ENCODE results near the gene MACROD2.

Gene MACROD2

GRCh38 chr20:15930311-15931305, 1935.3 kb downstream of the MACROD2 start:
- FAIRE-seq = no peak
- no peak for DNase-seq (ENCODE audit: insufficient read length, low spot score)

GRCh38 chr20:15931897-15932296, 1936.6 kb downstream of the MACROD2 start:
- FAIRE-seq (no peak), DNase-seq (ENCODE audit: insufficient read length, low spot score) (no peak)
- TF ChIP-seq CTCF (IDR thresholded peaks at IDR 0.05; ENCODE audit: insufficient read depth, missing control alignments) = no peak

More at GRCh38 chr20:15930311-15931305, 1935.3 kb downstream of the MACROD2 start:
- peak; percentile 81 for TF ChIP-seq CTCF (IDR thresholded peaks at IDR 0.05; ENCODE audit: insufficient read depth, missing control alignments)

GRCh38 chr20:15937179-15937578, 1941.9 kb downstream of the MACROD2 start:
- no peak for FAIRE-seq
- TF ChIP-seq CTCF (IDR thresholded peaks at IDR 0.05; ENCODE audit: insufficient read depth, missing control alignments) = no peak
- DNase-seq (ENCODE audit: insufficient read length, low spot score) = no peak

- DNase-seq (ENCODE audit: insufficient read length, low spot score) (no peak), FAIRE-seq (no peak)
- no peak for TF ChIP-seq CTCF (IDR thresholded peaks at IDR 0.05; ENCODE audit: insufficient read depth, missing control alignments)
Observed at GRCh38 chr20:15938847-15939246, 1943.5 kb downstream of the MACROD2 start.

- DNase-seq (ENCODE audit: insufficient read length, low spot score) (no peak), FAIRE-seq (no peak)
- TF ChIP-seq CTCF (IDR thresholded peaks at IDR 0.05; ENCODE audit: insufficient read depth, missing control alignments) = no peak
Observed at GRCh38 chr20:15940127-15940526, 1944.8 kb downstream of the MACROD2 start.

GRCh38 chr20:15942130-15942529, 1946.8 kb downstream of the MACROD2 start:
- TF ChIP-seq CTCF (IDR thresholded peaks at IDR 0.05; ENCODE audit: insufficient read depth, missing control alignments) = no peak
- FAIRE-seq (no peak), DNase-seq (ENCODE audit: insufficient read length, low spot score) (no peak)

- no peak for DNase-seq (ENCODE audit: insufficient read length, low spot score)
- TF ChIP-seq CTCF (IDR thresholded peaks at IDR 0.05; ENCODE audit: insufficient read depth, missing control alignments) = no peak
Observed at GRCh38 chr20:15945289-15945688, 1950.0 kb downstream of the MACROD2 start.

More at GRCh38 chr20:15945289-15945688, 1950.0 kb downstream of the MACROD2 start:
- no peak for FAIRE-seq

Measured in D721Med (cell line).